GM19324 (cell line): ENCODE data around the gene MGST3.
"Not testable (repeated sequence)": the region's sequence is repeated elsewhere in the genome, so short reads cannot be mapped to it uniquely, and the experiment has no call there.

Source experiments
- ATAC-seq: cut with Tn5 transposase; IDR thresholded peaks from one replicate; pipeline ENCODE4 v1.9.1; 2021; ENCODE audit warnings: mild to moderate bottlenecking, moderate library complexity; ENCODE audit not compliant: unreplicated experiment, low FRiP score

The MGST3 gene

DNA sequence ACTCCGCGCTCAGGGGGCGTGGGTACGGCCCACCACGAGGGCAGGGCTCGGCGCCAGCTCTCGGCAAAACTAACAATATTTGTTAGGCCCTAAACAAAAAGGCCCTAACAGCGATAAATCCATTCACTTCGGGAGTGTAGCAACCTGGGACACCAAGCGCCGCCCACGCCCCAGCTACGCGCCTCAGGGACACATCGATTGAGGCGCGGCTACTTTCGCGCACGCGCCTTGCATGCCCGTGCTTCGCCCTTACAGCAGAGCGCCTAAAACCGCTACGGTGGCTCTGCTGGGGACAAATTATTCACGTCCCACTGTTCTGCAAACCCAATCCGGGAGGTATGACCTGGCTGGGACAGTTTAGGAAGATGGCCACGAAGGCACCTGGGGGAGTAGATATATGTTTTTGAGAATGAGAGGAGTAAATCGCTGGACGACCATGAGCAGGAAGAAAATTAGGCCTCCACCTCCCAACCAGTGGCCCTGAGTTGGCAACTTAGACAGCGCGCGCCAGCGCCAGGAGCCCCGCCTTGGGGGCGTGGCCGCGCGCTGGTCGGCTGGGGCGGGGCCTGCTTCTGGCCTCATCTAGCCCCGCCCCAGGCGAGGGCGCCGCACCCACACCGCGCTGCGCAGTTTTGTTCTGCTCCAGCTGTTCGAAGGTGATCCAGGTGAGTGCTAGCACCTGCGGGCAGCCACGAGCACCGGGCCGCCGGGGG is at the start of gene MGST3:
TSS of gene MGST3 (plus strand) at position 606 of the 713 bp plus-strand sequence. CDS start 18,614 bp downstream, outside the sequence.
- ATAC-seq = peak; percentile 92

GRCh38 chr1:165581926-165582325 is 49.1 kb upstream of the MGST3 start:
- no peak for ATAC-seq

DNA sequence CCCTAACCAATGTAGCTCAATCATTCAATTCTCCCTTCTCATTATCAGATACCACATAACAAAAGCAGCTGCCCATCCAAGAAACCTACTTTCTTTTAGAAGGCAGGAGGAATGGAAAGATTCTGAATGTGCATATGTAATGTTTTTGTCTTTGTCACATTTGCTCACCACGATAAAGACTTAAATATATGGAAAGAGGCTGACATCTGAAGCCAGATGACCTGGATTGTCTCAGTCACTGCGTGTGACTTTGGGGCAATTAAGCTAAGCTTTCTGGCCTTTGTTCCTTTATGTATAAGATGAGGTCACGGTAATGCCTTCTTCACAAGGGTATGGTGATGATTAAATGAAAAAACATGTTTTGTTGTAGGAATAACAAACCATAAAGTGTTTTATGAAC is 44.6 kb upstream of the MGST3 start:
- ATAC-seq = no peak

DNA sequence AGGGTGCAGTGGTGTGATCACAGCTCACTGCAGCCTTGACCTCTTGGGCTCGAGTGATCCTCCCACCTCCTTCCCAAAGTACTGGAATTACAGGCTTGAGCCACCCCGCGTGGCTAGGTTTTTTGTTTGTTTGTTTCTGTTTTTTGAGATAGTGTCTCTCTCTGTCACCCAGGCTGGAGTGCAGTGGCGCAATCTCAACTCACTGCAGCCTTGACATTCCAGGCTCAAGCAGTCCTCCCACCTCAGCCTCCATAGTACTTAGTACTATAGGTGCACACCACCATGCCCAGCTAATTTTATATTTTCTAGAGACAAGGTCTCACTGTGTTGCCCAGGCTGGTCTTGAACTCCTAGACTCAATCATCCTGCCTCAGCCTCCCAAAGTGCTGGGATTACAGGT is 39.6 kb upstream of the MGST3 start:
- not testable (repeated sequence) for ATAC-seq

DNA sequence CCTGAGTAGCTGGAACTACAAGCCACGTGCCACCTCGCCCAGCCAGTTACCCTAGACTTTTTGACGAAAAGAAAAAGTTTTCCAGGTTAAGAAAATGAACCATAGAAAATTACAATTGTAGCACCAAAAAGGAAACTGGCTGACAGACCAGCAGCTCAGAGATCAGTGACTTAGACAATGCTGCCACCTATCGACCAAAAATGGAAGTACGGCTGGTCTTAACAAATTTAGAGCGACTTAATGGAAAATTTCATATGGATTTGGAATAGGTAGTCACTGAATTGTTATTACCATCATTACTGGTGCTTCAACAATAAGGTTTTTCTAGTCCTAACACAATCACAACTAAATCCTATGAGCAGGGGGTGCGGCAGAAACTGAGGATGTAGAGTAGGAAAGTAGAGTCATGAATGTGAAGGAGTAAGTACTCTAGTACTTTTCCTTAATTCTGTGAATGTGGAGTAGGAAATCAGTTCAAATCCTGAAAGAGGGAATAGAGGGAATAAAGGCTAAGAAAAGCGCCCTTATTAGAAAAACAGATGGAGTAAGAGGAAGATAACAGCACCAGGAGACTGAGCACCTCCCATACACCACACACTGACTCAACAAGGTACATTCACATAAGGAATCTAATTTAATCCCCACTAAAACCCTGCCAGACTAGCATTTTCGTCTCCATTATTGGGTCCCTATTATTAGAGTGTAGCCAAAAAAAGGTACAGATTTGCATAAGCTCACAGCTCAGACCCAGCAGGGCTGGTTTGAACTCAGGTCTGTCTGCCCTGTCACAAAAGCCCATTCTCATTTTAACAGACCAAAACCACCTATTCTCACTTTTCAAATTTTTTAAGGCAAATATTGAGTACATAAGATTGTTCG is 37.9 kb upstream of the MGST3 start:
- ATAC-seq = no peak

DNA sequence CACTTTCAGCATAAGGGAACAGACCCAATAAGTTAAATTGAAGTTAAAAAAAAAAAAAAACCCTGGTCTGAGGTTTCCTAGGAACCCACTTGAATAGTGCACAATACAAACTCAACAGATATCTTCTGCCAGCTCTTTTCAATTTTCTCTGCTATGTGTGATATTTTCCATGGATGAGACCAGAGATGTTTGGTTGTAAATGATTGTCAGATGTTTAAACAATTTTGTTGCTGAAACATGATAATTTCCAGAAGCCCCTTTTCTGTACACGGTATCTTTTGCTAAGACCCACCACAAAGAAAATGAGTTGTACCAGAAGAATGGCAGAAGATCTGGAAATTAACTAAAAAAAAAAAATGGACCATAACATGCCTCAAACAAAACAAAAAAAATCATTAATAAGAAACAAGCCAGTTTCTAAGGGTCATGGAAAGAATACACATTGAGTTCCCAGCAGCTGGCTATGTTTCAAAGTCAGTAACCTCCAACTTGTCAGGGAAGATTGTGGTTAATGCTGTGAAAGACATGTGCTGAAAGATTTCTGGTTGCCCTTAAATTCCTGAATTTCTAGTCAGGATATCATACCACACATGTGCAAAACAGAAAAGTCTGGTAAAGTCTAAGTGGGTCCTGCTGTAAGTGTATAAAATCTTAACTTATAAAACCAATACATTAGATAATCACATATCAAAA is 35.6 kb upstream of the MGST3 start:
- ATAC-seq = no peak

DNA sequence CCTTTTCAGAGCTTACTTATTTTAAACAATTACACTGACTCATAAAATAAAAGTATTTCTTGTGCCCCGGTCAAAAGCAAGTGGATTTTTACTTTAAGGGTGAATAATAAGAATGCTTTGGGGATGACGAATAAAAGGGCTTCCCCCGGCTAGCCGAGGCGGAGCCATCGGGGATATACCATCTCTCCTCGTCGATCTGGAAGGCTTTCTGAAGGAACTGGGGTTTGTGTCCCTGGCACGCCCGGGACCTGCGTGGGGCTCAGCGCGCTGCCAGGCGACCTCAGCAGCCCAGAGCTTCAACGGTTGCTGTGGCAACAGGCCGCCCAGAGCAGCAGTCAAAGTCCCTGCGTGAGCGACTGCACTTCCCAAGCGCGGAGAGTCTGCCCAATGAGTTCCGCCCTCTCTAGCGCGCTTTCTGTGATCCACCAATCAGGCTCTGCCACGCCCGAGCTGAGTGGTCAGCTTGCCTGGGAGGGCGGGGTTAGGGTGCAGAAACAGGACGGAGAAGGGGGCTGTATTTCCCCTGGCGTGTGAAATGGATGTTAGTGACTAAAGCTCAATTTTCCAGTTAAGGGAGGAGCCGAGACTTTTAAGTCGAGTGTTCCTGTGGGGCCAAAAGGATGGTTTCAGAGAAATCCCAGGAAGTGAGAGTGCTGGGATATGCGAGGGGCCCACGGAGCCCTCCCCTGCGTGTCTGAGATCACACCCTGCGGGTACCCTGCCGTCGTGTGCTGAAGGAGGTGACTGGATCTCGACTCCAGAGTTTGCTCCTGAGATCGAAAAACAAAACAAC is 33.0 kb upstream of the MGST3 start:
- ATAC-seq = peak; percentile 100

DNA sequence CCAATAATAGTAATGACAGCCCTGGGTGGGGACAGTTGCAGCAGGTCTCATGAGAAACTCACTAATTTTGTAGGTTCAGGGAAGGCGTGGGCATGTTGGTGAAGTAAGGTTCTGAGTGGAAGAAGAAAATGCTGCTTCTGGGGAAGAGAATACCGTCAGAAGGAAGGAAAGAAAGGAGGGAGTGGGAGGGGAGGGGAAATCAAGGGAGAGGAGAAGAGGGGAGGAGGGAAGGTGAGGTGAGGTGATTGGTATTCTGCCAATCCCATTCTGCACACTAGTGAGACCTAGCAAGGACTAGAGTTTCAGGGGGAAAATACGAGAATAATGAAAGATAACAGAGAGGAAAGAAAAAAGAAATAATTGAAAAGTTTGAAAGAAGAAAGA is 32.4 kb upstream of the MGST3 start:
- no peak for ATAC-seq

DNA sequence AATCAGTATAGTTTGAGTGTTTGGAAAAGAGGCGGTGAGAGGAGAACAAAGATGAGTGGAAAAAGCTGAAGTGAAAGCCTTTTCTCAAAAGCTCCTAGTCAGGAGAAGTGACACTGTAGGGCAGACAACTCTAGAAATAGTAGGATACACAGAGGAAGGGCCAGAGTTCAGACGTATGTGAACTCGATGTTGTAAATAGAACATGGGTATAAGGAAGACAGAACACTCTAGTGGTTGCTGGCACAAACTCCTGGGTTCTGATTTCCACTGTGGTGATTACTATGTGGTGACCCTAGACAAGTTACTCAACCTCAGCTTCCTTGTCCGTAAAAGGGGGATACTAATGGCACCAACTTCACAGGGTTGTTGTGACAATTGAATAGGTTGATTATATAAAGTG is 30.2 kb upstream of the MGST3 start:
- no peak for ATAC-seq

- no peak for ATAC-seq
Observed at GRCh38 chr1:165603810-165604209, 27.2 kb upstream of the MGST3 start.

DNA sequence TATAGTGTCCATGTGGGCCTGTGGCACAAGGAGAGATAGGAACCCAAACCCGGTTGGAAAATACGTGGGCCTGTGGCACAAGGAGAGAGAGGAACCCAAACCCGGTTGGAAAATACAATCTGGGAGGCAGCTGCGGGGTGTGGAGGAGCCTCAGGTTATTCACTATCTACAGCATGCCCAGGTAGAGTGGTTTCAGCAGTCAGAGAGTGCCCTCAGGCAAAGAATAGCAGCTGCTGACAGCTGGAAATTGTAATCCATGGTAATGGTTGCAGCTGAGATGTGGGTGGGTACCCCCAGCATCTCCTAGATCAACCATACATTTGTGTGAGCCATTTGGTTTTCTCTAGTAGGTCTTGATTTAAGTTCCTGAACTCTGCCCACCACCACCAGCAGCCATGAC is 25.8 kb upstream of the MGST3 start:
- ATAC-seq = no peak

DNA sequence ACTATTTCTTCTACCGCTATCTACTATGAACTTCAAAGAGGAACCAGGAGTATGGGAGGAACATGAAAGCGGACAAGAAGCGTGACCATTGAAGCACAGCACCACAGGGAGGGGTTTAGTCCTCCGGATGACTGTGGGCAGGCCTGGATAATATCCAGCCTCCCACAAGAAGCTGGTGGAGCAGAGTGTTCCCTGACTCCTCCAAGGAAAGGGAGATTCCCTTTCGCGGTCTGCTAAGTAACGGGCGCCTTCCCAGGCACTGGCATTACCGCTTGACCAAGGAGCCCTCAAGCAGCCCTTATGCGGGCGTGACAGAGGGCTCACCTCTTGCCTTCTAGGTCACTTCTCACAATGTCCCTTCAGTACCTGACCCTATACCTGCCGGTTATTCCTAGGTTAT is 24.4 kb upstream of the MGST3 start:
- not testable (repeated sequence) for ATAC-seq

DNA sequence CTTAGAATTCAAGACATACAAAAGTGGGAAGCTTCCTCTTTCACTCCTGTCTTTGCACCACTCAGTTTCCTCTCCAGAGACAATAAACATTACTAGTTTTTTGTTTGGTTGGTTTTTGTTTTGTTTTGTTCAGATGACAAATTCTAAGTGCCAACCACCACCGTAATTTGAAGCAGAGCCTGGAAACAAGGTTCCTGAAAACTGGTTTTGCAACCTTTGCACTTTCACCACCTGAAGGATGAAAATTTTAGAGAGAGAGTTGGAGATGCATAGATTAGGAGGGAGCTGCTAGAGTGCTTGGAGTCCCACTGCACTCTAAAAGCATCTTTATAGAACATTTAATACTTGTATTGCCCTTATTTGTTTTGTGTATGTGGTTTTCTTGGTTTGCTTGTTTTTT is 20.2 kb upstream of the MGST3 start:
- ATAC-seq = no peak

DNA sequence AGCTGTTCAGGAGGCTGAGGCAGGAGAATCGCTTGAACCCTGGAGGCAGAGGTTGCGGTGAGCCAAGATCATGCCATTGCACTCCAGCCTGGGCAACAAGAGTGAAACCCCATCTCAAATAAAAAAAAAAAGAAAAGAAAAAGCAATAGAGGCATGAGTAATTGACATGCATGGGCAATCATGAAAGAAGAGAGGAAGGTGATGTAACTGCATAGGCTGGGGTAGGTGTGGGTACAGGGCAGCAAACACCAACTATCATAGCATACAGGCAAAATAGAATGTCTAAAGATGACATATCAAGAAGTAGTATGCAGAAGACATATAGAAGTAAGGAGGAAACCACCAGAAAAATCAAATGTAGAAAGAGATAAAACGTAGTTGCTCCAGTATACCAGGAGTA is 19.0 kb upstream of the MGST3 start:
- ATAC-seq = no peak

DNA sequence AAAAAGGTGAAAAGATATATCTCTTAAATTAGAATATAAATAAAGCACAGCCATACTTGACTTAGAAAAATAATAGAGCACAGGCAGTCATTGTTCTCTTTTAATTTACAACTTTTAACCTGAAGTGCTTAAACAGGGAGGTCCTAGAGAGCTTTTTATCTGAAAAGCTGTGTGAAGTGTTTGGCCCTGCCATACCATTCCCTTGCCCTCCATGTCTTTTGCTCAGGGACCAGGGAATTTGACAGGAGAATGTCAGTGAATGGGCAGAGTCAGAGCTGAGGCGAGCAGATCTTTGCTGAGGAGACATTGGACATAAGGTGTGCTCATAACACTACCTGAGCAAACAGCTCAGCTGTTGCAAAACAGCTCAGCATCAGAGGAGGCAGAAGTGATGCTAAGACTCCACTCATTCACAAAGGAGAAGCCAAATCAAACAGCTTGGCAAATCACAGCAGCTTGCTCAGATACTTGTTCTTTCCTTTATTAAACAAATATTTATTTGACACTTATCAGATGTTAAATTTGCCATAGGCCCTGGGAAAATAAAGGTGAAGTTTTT is 14.9 kb upstream of the MGST3 start:
- ATAC-seq = no peak

- no peak for ATAC-seq
Observed at GRCh38 chr1:165616987-165617546, 14.0 kb upstream of the MGST3 start.

DNA sequence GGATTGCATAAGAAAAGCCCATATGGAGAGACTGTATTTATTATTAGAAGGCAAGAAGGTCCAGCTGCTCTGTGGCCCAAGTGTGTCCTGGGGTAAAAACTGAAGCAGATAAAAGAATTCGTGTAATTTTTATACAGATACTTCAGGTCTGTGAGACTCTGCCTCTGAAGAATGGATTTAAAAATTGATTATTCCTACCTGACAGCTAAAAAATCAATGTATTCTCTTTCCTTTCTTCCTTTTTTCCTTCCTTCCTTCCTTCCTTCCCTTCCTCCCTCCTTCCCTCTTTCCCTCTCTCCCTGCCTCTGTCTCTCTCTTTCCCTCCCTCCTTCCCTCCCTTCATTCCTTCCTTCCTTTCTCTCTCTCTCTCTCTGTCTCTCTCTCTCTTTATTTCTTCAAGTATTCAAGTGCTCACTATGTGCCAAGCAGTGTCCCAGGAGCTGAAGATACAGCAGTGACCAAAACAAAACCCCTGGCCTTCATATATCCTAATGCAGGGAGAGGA is 11.3 kb upstream of the MGST3 start:
- ATAC-seq = no peak

DNA sequence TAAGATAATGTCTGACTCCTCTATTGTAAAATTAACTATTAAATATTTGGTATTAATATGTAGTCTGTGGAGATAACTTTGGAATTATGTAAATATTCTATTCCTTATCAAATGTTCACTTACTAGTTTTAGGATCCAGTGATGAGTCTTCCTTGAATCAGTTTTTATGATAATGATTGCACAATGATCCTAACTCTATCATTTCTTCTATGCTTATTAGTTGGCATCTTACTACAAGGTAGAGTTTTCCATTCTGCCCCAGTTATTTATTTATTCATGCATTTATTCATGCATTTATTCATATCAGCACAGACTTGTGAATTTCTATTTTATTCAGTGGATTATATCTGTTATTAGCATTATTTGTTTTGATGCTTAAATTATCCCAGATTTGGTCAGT is 7.4 kb upstream of the MGST3 start:
- no peak for ATAC-seq

DNA sequence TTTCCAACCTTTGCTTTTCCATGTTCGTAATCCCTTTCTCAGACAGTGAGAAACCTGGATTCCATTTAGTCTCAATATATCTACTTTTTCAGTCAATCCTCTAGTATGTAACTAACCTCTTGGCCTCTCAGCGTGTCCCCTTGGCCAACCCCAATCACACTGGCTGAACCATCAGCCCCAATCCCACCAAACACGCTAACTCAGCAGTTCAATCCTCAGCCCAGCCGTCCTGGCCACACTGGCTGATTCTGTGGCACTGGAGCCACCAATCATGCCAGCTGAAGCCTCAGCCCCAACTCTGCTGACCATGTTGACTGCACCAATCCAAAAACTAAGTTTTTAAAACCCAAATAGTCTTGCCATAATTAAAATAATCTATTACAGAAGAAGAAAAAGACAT is 6.6 kb upstream of the MGST3 start:
- no peak for ATAC-seq
